Keratinocyte (primary cell): ENCODE results near the gene GTF2F1. TPM values are rescaled to one million over a fixed set of nuclear protein-coding genes. Genes with fewer than 3 reads are reported as not detected.
A peak's percentile ranks its signal among the peaks of the same experiment; 100 is the strongest.

ENCODE experiments used
- DNase-seq: peaks from one replicate; pipeline ENCODE4 v3.0.0-alpha.2; 2011; ENCODE audit warnings: low read depth, missing footprints, low spot score
- FAIRE-seq: peaks from 2 replicates; lab custom pipeline; 2011; peaks lifted over from hg19 to GRCh38; lab: Jason Lieb, UNC
- H2AFZ ChIP-seq: 2 replicates; pipeline ENCODE4 v1.6.0; 2012; ENCODE audit warnings: low read length, control low read depth, inconsistent platforms; ENCODE audit not compliant: control insufficient read depth
- H3K27ac ChIP-seq: 2 replicates; pipeline ENCODE4 v1.5.1; 2011; ENCODE audit warnings: low read length; ENCODE audit not compliant: control insufficient read depth, insufficient read depth
- H3K27me3 ChIP-seq: 3 replicates; pipeline ENCODE4 v1.6.0; 2011; ENCODE audit warnings: low read length; ENCODE audit not compliant: control insufficient read depth, insufficient read depth; ENCODE audit errors: extremely low read depth
- H3K36me3 ChIP-seq, 2 experiments: 2 replicates in 1 of 2; 3 replicates in 1 of 2; pipeline ENCODE4 v1.5.1; 2011; ENCODE audit warnings: low read length in 2 of 2, mild to moderate bottlenecking in 1 of 2; ENCODE audit not compliant: control insufficient read depth in 2 of 2, insufficient read depth in 2 of 2; ENCODE audit errors: extremely low read depth in 1 of 2
- H3K4me1 ChIP-seq: 3 replicates; pipeline ENCODE4 v1.5.1; 2011; ENCODE audit warnings: low read length; ENCODE audit not compliant: control insufficient read depth, insufficient read depth; ENCODE audit errors: extremely low read depth
- H3K4me2 ChIP-seq: 3 replicates; pipeline ENCODE4 v1.6.0; 2011; ENCODE audit warnings: low read depth, low read length; ENCODE audit not compliant: control insufficient read depth, insufficient read depth; ENCODE audit errors: extremely low read depth
- H3K4me3 ChIP-seq, 3 experiments: fragments of 200-600 bp in 1 of 3; sonication (generic) in 1 of 3; 2 replicates in 2 of 3; 3 replicates in 1 of 3; pipeline ENCODE4 v1.5.1; 2011 to 2016; ENCODE audit warnings: low read length in 3 of 3, mild to moderate bottlenecking in 3 of 3, control low read depth in 2 of 3, inconsistent platforms in 1 of 3, low read depth in 1 of 3, mixed read lengths in 1 of 3, mixed run types in 1 of 3, moderate library complexity in 1 of 3; ENCODE audit not compliant: control insufficient read depth in 2 of 3, insufficient read depth in 2 of 3; ENCODE audit errors: extremely low read depth in 1 of 3
- H3K79me2 ChIP-seq: 2 replicates; pipeline ENCODE4 v1.6.0; 2012; ENCODE audit warnings: low read length; ENCODE audit not compliant: control insufficient read depth, insufficient read depth
- H3K9ac ChIP-seq: 3 replicates; pipeline ENCODE4 v1.6.0; 2011; ENCODE audit warnings: low read length; ENCODE audit not compliant: control insufficient read depth, insufficient read depth; ENCODE audit errors: extremely low read depth
- H3K9me1 ChIP-seq: 3 replicates; pipeline ENCODE4 v1.6.0; 2011; ENCODE audit warnings: low read length; ENCODE audit not compliant: control insufficient read depth, insufficient read depth; ENCODE audit errors: extremely low read depth
- H3K9me3 ChIP-seq: 2 replicates; pipeline ENCODE4 v1.5.1; 2012; ENCODE audit warnings: low read depth, low read length; ENCODE audit not compliant: control insufficient read depth
- H4K20me1 ChIP-seq: 3 replicates; pipeline ENCODE4 v1.6.0; 2011; ENCODE audit warnings: low read length; ENCODE audit not compliant: control insufficient read depth, insufficient read depth; ENCODE audit errors: extremely low read depth
- EZH2 ChIP-seq: IDR thresholded peaks from one replicate; pipeline ENCODE4 v1.6.1; 2012; ENCODE audit warnings: inconsistent platforms, mild to moderate bottlenecking, low read length, moderate library complexity
- dilution Hi-C: fragments of 300-500 bp; cut with MboI; formaldehyde crosslinking; loops from one replicate; pipeline ENCODE4 v1.7.0; 2020; ENCODE audit warnings: low sequenced_read_pairs; ENCODE audit not compliant: extremely low pct_ligation_motif_present
- polyA plus RNA-seq, 5 experiments: library from polyadenylated mRNA; depleted of rRNA in 3 of 5; stranded (reverse) in 3 of 5; stranded (forward) in 1 of 5; unstranded in 1 of 5; fragments of >200 nt; gene quantifications; 1 replicate in 1 of 5; 2 replicates in 3 of 5; 3 replicates in 1 of 5; pipeline versions ENCODE4 v1.2.1 to v1.2.3, GENCODE V29; 2011 to 2012; ENCODE audit warnings: missing spikeins in 2 of 5, low read depth in 1 of 5, low replicate concordance in 1 of 5
- TF ChIP-seq, protein P1 (sequence below), 3 experiments: IDR thresholded peaks in 1 of 3; conservative IDR thresholded peaks in 1 of 3; optimal IDR thresholded peaks in 1 of 3; 2 replicates in 2 of 3; 3 replicates in 1 of 3; pipeline versions ENCODE3 to v1.5.1; 2011; ENCODE audit warnings: low read length in 3 of 3, mild to moderate bottlenecking in 3 of 3, moderate library complexity in 2 of 3, control low read depth in 1 of 3, inconsistent platforms in 1 of 3; ENCODE audit not compliant: insufficient read depth in 2 of 3; ENCODE audit errors: extremely low read depth in 1 of 3

GTF2F1 gene
- polyA plus RNA-seq, 1 donor (not counting 4 experiments of a cell fraction or from before 2014, with no cell fraction given): 37.3 TPM

DNA sequence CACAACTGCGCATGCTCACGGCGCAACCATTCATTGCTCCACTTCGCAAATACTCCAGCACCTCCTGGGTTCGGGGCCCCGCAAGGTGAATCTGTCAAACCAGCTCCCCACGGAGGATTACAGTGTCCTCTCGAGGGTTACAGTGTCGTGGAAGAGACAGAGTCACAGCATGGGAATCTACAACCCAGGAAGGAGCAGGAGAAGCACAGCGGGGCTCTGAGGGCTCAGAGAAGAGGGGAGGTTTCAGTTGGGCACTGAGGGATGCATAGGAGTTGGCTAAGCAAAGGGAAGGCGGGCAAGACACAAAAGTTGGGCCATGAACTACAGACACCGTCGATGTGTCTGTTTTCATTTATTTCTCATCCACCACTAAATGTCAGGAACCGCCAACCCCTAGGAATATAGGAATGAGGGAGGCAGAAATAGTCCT, 1.0 kb upstream of the GTF2F1 start:
- Histone ChIP-seq H4K20me1 (peaks cover 2% of the 10 kb centered on the region), H3K9ac (peak overlapping the region; percentile 95), H3K27me3 (no peaks in the 10 kb centered on the region), H3K9me1 (no peaks in the 10 kb centered on the region), H3K36me3 (peaks cover 7 to 12% of the 10 kb centered on the region in 2 experiments), H3K9me3 (no peaks in the 10 kb centered on the region), H3K4me2 (peak overlapping the region; percentile 100), H2AFZ (peak overlapping the region; percentile 97), H3K79me2 (peaks cover 22% of the 10 kb centered on the region), H3K27ac (peak overlapping the region; percentile 89), H3K4me3 (peak overlapping the region; percentile 96 to 99 (median 98)), H3K4me1 (peaks cover 13% of the 10 kb centered on the region)
- FAIRE-seq (peak; percentile 29), DNase-seq (no peak)
- dilution Hi-C loops: no loop called here
- TF ChIP-seq, protein P1, sequence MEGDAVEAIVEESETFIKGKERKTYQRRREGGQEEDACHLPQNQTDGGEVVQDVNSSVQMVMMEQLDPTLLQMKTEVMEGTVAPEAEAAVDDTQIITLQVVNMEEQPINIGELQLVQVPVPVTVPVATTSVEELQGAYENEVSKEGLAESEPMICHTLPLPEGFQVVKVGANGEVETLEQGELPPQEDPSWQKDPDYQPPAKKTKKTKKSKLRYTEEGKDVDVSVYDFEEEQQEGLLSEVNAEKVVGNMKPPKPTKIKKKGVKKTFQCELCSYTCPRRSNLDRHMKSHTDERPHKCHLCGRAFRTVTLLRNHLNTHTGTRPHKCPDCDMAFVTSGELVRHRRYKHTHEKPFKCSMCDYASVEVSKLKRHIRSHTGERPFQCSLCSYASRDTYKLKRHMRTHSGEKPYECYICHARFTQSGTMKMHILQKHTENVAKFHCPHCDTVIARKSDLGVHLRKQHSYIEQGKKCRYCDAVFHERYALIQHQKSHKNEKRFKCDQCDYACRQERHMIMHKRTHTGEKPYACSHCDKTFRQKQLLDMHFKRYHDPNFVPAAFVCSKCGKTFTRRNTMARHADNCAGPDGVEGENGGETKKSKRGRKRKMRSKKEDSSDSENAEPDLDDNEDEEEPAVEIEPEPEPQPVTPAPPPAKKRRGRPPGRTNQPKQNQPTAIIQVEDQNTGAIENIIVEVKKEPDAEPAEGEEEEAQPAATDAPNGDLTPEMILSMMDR (optimal IDR thresholded peaks at IDR 0.05 in 1 of 3, IDR thresholded peaks at IDR 0.05 in 1 of 3, conservative IDR thresholded peaks at IDR 0.05 in 1 of 3; ENCODE audit: extremely low read depth in 1 of 3, insufficient read depth in 2 of 3, low read length in 3 of 3): no peak
- no peak for TF ChIP-seq EZH2

DNA sequence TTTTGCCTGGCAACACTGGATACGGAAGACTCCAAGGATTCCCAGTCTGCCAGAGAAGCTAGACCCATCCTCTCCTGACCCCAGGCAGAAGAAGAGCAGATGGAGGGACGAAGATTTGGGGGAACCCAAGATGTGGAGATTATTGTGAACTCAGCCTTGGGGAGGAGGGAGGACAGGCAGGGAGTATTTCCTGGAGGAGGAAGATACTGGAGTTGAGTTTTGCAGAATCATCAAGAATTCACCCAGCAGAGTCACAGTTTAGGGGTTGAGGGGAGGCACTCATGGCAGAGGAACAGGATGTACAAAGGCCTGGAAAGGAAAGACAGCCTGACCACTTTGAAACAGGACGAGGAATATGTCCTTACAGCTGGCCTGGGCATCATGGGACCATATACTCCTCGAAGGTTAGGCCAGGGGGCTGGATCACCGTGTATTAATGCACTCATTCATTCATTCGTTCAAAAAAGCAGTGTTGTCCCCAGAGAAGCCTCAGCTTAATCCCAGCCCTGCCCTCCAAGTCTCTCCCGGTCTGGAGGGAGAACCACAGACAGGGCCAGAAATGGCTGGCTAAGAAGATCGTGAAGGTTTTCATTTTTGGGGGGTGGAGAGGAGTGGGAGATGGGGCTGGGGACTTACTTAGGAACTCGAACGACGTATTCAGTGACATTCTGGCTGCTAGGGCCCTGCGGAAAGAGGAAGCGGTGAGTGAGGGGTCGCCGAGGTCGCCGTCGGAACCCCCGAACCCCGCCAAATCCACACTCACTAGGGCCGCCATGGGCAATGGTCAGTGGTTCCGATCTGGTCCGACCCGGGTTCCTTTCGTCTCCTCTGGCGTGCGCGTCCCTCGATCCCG, 517 bp downstream of the GTF2F1 start:
- peak overlapping the region; percentile 89 for H3K27ac ChIP-seq
- H3K9ac ChIP-seq: peak overlapping the region; percentile 95
- H3K27me3 ChIP-seq: no peaks in the 10 kb centered on the region
- dilution Hi-C loops: no loop called here
- peaks cover 24% of the 10 kb centered on the region for H3K79me2 ChIP-seq
- H3K9me3 ChIP-seq: no peaks in the 10 kb centered on the region
- H3K36me3 ChIP-seq: peaks cover 17 to 22% of the 10 kb centered on the region in 2 experiments
- peak overlapping the region; percentile 97 for H2AFZ ChIP-seq
- H3K4me3 ChIP-seq: peak overlapping the region; percentile 96 to 99 (median 98)
- FAIRE-seq (peak; percentile 13), DNase-seq (no peak)
- peak overlapping the region; percentile 100 for H3K4me2 ChIP-seq
- TF ChIP-seq, protein P1 (optimal IDR thresholded peaks at IDR 0.05 in 1 of 3, IDR thresholded peaks at IDR 0.05 in 1 of 3, conservative IDR thresholded peaks at IDR 0.05 in 1 of 3; ENCODE audit: extremely low read depth in 1 of 3, insufficient read depth in 2 of 3, low read length in 3 of 3): no peak
- TF ChIP-seq EZH2: no peak
- peaks cover 13% of the 10 kb centered on the region for H3K4me1 ChIP-seq
- peaks cover 2% of the 10 kb centered on the region for H4K20me1 ChIP-seq
- no peaks in the 10 kb centered on the region for H3K9me1 ChIP-seq
